GM21515 (cell line): Measurements from ENCODE around the gene NAT10.
A peak's percentile ranks its signal among the peaks of the same experiment; 100 is the strongest.

Experiments used
- ATAC-seq: cut with Tn5 transposase; IDR thresholded peaks from one replicate; pipeline ENCODE4 v1.9.1; 2021; ENCODE audit not compliant: unreplicated experiment

The NAT10 gene

DNA sequence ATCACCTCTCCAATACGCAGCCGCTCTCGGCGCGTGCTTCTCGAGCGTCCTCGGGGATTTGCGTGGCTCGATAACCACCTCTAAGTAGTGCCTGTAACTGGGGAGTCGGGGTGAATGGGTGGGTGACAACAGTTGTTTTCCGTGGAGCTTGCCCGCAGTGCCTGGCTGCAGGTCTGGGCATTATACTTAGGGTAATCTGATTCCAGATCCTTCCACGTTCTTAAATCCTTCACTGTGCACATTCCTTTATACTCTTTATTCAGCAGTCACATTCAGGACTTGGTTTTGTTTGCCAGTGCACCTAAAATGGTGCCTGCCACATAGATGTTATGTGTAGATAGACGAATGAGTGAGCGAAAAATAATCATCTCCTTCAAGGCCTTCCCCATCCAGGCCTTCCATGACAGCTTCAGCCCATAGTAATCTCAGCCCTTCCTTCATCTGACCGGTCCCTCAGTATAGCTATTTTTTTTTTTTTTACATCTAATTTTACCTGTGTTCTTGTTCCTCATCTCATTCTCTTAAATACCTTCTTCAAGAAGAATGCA is 602 bp downstream of the NAT10 start:
- no peak for ATAC-seq

DNA sequence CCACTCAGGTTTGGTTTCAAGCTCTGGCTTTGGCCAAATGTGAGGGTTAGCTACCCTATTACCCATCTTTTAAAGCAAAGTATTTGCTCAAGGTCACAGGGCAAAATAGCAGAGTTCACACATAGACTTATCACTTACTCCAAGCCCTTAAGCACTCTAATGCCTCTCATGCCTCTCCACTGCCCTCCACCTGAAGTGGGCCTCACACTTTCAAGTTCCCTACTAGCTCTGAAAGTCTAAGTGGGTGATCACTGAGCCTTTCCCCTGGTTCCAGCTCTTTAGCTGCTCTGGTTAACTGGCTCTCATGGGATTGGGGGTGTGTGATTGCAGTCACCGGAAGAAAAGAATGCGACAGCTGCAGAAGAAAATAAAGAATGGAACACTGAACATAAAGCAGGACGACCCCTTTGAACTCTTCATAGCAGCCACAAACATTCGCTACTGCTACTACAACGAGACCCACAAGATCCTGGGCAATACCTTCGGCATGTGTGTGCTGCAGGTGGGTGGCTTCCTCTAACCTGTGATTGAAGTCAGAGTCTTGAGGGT is 6.4 kb downstream of the NAT10 start:
- ATAC-seq = no peak

DNA sequence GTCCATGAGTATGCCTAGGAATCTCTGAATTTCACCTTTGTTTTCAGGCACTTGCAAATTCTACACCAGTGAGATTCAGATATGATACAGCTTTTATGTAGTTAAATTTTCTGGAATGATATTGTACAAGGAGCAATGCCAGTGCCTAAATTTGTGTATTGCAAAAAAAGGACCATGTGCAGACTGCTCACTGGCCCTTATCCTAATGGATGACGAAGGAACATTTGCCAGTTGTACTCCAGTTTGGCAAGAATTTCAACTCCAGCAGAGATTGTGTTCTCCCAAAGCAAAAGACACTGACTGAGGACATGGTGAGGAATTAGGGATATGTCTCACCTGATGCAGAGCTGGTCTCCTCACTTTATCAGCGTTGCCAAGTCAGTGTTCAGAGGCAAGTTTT is 8.6 kb downstream of the NAT10 start:
- no peak for ATAC-seq

DNA sequence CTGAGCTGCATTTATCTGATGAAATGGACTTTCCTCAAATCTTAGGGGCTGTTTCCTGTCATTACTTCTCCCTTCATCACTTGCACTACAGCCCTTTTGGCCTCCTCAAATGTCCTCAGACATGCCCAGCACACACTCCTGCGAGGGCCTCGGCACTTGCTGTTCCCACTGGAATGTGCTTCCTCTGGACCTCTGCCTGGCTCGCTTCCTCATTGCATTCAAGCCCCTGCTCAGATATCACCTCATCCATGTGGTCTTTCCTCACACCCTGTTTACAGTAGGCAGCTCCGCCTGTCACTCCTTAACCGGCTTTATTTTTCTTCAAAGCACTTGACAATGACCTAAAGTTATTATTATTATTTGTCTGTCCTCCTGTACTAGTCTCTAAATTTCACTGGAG is 9.0 kb downstream of the NAT10 start:
- ATAC-seq = no peak

DNA sequence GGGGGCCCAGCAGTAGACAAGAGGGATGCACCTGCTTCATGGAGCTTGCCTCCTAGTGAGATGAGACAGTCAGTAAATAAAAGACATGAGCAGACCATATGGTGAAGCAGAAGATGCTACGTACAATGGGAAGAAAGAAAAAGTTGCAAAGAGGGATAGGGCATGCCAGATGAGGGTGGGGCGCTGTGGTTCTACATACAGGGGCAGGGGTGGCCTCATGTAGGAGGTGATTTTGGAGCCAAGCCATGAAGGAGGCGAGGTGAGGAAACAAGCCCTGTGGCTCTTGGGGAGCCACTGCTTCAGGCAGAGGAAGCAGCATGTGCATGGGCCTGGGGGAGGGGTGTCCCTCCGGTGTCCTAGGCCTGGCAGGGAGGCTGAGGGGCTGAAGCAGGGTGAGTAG is 15.2 kb downstream of the NAT10 start:
- ATAC-seq = no peak

DNA sequence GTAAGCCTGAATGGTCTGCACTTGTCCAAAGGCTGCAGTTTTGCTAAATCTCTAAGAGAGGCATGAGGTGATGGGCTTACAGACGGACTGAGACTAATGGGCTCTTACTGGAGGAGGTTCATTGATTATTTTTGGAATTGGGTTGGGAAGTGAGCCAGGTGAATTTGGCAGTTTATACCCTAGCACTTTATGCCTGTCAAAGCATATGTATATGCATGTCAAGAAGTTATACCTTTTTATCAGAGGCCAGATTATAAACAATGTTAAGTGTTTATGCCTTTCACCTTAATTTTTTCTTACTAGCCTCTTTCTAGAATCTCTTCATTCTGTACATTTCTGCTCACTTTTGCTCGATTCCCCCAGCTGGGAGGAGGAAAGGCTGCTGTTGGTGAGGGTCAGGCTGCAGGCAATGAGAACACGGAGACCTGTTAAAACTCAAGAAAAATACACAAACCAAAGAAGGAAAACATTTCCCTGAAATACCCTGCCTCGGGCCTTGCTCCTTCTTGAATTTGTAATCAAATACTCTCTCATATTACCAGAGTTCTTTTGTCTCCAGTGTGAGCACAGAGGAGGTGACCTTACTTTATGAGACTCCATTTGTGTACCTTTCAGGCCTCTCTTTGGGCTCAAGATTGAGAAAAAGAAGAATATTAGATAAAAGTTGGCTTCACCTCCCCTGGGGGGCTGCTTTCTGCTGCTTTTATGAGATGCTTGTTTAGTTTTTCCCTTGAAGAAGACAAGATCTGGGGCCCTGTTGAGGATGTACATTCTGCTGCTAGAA is 19.6 kb downstream of the NAT10 start:
- ATAC-seq = no peak

DNA sequence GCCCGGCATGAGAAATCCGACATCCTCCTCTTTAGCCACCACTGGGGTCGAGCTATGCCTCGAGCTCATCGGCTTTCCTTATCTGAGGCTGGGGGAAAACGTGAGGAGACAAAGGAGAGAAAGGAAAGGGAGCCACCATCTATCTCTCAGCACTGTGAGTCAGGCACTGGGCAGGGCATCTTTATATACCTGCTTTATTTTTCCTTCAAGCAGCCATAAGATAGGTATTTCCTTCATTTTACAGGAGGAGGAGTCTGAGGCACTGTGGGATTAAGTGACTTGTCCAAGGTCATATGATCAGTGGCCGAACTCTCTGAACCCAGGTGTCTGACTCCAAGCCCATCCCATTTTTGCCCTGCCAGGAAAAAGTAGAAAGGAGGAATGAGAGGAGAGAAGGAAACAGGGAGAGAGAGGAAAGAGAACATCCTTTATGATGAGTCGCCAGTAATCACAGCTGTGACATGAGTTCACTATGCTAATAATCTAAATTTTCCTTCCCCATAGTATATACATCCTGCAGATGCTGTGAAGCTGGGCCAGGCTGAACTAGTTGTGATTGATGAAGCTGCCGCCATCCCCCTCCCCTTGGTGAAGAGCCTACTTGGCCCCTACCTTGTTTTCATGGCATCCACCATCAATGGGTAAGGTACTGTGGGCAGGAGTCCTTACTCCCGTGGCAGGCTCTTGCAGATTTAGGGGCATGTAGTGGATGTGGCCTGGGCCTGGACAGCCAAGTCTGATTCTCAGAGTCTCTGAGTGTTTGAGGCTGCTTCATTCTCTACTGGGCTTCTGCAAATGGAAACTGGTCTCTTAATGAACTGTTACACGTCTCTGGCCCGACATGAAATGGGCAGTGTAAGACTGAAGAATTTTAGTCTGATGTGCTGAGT is 21.8 kb downstream of the NAT10 start:
- no peak for ATAC-seq

DNA sequence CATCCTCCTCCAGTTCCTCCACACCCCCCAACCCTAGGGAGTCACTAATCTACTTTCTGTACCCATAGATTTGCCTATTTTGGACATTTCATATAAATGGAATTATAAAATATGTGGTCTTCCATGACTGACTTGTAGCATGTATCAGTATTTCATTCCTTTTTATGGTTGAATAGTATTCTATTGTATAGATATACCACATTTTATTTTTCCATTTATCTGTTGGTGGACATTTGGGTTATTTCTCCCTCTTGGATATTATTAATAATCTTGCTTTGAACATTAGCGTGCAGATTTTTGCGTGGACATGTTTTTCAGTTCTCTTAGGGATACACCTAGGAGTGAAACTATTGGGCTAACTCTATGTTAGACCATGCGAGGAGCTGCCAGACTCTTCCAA is 23.4 kb downstream of the NAT10 start:
- no peak for ATAC-seq

DNA sequence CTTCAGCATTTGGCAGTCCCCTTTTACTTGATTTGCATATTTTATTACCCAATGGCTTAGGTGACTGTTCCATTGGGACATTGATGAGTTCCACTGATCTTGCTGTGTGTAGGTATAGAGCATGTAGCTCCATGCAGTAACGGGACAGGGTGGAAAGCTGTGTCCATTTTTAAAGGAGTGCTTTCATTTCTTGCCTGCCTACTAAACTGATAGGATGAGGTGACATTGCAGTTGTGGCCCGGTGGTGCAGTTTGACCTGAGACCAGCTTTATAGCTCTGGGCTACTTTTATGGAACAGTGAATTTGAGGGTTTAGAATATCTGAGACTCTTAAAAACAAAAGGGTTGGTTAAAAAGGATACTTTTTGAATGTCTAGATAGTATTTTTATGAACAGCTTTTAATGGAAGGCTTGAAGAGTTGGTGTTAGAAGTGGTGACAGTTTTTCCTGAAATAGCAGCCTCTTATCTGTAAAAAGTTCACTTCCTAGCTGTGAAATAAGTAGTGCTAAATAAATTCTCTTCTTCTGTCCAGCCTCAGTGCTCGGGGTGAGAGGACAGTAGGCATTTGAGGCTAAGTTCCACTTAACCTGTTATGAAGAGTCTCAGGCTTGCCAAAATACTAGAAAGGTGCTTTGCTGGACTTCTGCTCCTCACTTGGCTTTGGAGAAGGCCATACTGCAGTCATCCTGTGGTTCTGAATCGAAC is 27.0 kb downstream of the NAT10 start:
- ATAC-seq = no peak

DNA sequence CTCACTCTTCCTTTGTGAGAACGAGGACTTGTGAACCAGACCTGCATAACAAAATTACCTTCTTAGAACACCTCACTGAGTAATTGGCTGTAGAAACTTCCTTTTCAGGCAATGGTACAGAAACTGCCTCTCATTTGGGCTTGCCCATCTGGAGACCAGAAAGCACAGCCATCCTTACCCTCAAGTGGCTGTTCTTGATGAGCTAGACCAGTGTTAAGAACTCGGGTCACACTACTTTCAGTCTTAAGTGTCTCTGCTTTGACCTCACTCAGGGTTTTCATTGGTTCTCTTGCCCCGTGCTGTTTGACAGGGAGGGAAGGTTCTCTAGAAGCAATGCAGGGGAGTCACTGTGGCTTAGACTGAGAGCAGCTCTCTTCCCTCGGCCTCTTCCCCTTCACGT is 29.3 kb downstream of the NAT10 start:
- ATAC-seq = peak; percentile 51

DNA sequence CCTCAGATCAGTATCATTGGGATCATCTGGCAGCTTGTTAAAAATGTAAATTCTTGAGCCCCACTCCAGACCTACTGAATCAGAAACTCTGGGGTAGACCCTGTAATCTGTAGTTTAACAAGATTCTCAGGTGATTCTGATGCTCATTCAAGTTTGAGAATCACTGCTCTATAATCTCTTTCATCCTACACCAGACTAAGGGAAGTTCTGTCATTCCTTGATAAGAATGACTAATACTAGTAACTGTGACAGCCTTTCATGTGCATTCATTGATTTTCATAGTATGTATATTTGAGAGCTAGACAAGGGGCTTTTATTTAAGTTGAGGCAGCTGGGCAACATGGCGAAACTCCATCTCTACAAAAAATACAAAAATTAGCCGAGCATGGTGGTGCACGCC is 30.0 kb downstream of the NAT10 start:
- no peak for ATAC-seq

DNA sequence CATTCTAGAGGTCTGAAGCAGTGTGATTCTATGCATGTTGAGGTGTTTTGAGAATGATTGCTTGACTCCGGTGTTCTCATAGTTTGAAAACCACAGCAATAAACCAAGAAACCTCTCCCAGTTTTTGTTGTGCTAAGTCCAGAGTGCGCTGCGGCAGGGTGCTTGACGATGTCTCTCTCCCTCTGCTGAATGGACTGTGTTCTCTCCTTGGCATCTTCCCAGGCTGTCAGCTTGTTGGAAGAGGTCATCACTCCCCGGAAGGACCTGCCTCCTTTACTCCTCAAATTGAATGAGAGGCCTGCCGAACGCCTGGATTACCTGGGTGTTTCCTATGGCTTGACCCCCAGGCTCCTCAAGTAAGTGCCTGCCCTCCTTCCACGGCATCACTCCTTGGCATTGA is 31.0 kb downstream of the NAT10 start:
- ATAC-seq = no peak

DNA sequence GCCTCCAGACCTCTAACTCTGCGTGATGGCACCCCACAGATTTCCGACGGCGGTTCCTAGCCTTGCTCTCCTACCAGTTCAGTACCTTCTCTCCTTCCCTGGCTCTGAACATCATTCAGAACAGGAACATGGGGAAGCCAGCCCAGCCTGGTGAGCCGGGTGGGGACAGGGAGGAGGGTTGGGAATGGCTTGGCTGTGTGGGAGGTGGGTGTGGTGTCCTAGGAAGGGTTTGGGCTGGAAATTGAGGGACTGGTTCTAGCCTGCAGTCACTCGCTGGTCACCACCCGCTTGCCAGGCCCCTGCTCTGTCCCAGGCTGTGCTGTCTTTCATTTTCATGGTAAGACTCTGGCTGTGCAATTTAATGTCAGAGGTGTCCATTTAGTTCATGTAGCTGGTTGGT is 33.9 kb downstream of the NAT10 start:
- no peak for ATAC-seq

DNA sequence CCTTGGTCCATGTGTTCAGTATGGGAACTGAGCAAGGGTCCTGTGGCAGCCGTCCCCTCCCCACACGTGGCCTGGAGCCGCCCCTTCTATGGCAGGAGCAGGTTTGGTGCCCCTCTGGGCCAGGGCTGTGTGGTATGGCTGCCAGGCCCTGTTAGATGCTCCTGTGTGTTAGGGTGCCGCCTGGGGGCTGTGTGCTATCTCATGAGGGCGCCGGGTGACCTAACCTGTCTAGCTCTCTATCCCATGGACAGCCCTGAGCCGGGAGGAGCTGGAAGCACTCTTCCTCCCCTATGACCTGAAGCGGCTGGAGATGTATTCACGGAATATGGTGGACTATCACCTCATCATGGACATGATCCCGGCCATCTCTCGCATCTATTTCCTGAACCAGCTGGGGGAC is 34.7 kb downstream of the NAT10 start:
- no peak for ATAC-seq

DNA sequence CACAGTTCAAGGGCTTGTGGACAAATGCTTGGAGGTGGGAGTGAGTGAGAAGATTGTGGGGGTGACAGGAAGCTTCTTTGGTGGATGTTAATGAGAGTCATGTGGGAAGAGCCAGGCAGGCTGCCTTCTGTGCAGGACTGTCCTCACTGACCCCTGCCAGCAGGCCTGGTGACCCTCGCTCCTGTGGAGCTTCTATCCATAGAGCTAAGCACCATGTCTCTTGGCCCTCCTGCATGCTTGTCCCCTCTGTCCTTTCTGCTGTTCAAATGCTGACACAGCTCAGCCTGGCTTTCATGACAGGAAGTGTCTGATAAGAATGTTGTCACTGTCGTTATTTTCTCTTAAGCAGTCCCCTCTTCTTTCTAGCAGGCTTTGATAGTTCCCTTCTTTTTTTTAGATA is 37.6 kb downstream of the NAT10 start:
- no peak for ATAC-seq

DNA sequence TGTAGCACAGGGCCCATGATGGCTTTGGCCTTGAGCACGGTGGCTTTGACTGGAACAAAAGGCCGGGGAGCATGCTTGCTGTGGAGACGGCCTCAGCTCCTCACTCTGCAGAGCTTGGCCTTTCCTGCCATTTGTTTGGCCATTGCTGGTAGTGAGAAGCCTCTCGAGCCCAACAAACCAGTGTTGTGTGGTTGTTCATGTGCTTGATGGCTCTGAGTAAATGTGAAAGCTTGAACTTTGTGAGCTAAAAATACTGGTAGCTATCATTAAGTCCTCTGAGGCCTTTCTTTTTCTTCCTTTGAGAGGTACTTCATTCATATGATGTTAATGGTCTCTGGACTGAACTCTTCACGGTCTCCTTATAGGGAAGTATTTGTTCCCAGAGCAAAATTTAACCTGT is 39.6 kb downstream of the NAT10 start:
- no peak for ATAC-seq

DNA sequence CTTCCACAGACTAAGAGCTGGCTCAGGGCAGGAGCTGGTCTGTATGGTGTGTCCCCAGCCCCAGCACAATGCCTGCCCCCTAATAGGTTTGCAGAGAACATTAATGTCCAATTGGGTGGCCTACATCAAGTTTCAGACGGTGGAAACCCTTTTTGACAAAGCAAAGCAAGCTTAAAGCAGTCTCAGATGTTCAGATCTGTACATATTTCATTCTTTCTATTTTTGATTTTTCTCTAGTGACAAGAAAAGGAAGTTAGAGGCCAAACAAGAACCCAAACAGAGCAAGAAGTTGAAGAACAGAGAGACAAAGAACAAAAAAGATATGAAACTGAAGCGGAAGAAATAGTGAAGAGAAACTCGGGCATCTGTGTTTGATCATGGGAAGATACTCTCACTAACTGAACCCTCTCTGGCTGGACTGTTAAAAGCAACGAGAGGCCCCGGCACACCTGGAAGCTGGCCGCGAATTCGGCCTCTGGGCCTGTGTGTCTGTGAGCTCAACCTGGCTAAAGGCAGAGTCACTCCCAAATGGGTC is 40.5 kb downstream of the NAT10 start:
- peak; percentile 54 for ATAC-seq

DNA sequence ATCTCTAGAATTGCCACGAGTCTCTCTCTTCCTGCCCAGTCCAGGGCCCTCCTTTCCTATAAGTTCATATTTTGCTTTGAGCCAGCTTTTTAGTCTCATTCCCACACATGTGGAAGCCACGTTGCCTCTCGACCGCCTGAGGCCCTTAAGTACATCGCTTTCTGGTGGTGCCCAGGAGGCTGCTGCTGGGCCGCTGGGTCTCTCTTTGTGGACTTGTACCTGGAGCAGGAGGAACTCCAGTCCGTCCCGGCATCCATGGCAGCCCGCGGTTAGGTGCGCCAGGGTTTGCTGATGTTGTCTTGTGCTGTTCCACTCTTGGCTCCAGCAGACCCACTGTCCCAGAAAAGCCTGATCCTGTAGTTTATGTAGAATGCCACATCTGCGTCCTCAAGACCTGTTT is 41.0 kb downstream of the NAT10 start:
- no peak for ATAC-seq

DNA sequence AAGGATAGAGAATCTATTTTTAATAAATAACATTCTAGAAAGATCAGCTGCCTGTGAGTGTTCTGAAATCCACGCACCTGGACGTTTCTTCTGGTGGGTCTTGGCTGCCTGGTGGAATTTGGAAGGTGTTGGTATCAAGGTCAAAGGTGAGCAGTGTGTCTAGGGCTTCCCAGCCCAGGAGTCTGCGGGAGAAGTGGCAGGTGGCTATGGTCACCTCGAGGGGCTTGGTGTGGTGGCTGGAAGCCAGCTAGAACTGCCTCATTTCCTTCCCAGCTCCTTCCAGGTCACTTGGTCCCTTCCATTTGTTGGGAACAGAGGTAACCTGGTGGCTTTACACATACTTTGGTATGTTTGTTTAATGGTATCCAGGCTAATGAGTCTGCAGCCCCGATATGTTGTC is 41.4 kb downstream of the NAT10 start:
- no peak for ATAC-seq

DNA sequence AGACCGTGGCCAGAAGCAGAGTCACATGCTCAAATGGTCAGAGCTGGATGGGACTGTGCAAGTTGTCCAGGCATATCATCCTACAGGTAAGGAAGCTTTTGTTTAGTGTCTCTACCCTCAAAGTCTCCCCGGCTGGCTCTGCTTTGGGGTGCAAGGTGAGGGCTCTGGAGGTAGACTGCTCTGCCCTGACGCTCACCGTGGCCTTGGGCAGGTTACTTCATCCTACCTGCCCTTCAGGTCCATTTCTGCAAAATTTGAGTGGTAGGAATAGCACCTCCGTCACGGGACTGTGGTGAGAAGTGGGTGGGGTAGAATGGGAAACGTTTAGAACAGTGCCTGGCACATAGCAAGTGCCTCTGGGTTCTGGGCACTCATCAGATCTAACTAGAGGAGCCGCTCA is 42.2 kb downstream of the NAT10 start:
- ATAC-seq = no peak
